Trophoblast cell (in vitro differentiated cells and primary cell): ENCODE results near the gene CUL4A.

Source experiments
- DNase-seq, 2 donors: peaks; one replicate each; pipeline ENCODE4 v3.0.0-alpha.2; 2016
- H2AFZ ChIP-seq: 2 replicates; pipeline ENCODE4 v1.6.1; 2013; ENCODE audit warnings: low read length, moderate library complexity, mild to moderate bottlenecking; ENCODE audit not compliant: insufficient read depth, poor library complexity
- H2AK5ac ChIP-seq: 2 replicates; pipeline ENCODE4 v1.6.1; 2013; ENCODE audit warnings: mild to moderate bottlenecking, low read length
- H2BK120ac ChIP-seq: 2 replicates; pipeline ENCODE4 v1.6.1; 2013; ENCODE audit warnings: low read length, mild to moderate bottlenecking, moderate library complexity; ENCODE audit not compliant: insufficient read depth, poor library complexity
- H2BK12ac ChIP-seq: 2 replicates; pipeline ENCODE4 v1.6.1; 2013; ENCODE audit warnings: mild to moderate bottlenecking, low read length, moderate library complexity
- H2BK5ac ChIP-seq: 2 replicates; pipeline ENCODE4 v1.6.1; 2013; ENCODE audit warnings: low read length, low read depth, moderate library complexity, mild to moderate bottlenecking; ENCODE audit not compliant: poor library complexity
- H3K14ac ChIP-seq: 2 replicates; pipeline ENCODE4 v1.6.1; 2013; ENCODE audit warnings: mild to moderate bottlenecking, low read length
- H3K18ac ChIP-seq: 2 replicates; pipeline ENCODE4 v1.6.1; 2013; ENCODE audit warnings: mild to moderate bottlenecking, low read length
- H3K23ac ChIP-seq: 2 replicates; pipeline ENCODE4 v1.6.1; 2013; ENCODE audit warnings: low read length
- H3K27ac ChIP-seq: 2 replicates; pipeline ENCODE4 v1.5.1; 2013; ENCODE audit warnings: low read depth, mild to moderate bottlenecking, inconsistent platforms, low read length, moderate library complexity
- H3K27me3 ChIP-seq: 2 replicates; pipeline ENCODE4 v1.6.1; 2013; ENCODE audit warnings: inconsistent platforms, mild to moderate bottlenecking, low read length, moderate library complexity; ENCODE audit not compliant: insufficient read depth
- H3K36me3 ChIP-seq, 2 experiments: 1 replicate in 1 of 2; 2 replicates in 1 of 2; pipeline ENCODE4 v1.6.1; 2013; ENCODE audit warnings: low read length in 2 of 2, mild to moderate bottlenecking in 2 of 2, moderate library complexity in 1 of 2; ENCODE audit not compliant: insufficient read depth in 2 of 2, control insufficient read depth in 1 of 2
- H3K4ac ChIP-seq: 2 replicates; pipeline ENCODE4 v1.6.1; 2013; ENCODE audit warnings: low read depth, mild to moderate bottlenecking, low read length, moderate library complexity
- H3K4me1 ChIP-seq, 2 experiments: 1 replicate in 1 of 2; 2 replicates in 1 of 2; pipeline ENCODE4 v1.6.1; 2013; ENCODE audit warnings: low read length in 2 of 2, mild to moderate bottlenecking in 2 of 2, moderate library complexity in 1 of 2; ENCODE audit not compliant: insufficient read depth in 2 of 2, control insufficient read depth in 1 of 2
- H3K4me2 ChIP-seq: 2 replicates; pipeline ENCODE4 v1.6.1; 2013; ENCODE audit warnings: inconsistent platforms, mild to moderate bottlenecking, low read length, moderate library complexity
- H3K4me3 ChIP-seq: 2 replicates; pipeline ENCODE4 v1.5.1; 2013; ENCODE audit warnings: mild to moderate bottlenecking, low read depth, low read length, inconsistent platforms
- H3K79me1 ChIP-seq: one replicate; pipeline ENCODE4 v1.6.1; 2013; ENCODE audit warnings: low read length
- H3K79me2 ChIP-seq: 2 replicates; pipeline ENCODE4 v1.6.1; 2013; ENCODE audit warnings: low read length, mild to moderate bottlenecking; ENCODE audit not compliant: control insufficient read depth, insufficient read depth, poor library complexity
- H3K9ac ChIP-seq: 2 replicates; pipeline ENCODE4 v1.6.1; 2013; ENCODE audit warnings: mild to moderate bottlenecking, low read length
- H3K9me3 ChIP-seq: 2 replicates; pipeline ENCODE4 v1.6.1; 2013; ENCODE audit warnings: low read depth, mild to moderate bottlenecking, control low read depth, inconsistent platforms, low read length; ENCODE audit not compliant: insufficient read depth
- H4K12ac ChIP-seq: 2 replicates; pipeline ENCODE4 v1.6.1; 2013; ENCODE audit warnings: low read depth, mild to moderate bottlenecking, low read length, moderate library complexity
- H4K8ac ChIP-seq: 2 replicates; pipeline ENCODE4 v1.6.1; 2013; ENCODE audit warnings: low read depth, mild to moderate bottlenecking, low read length, moderate library complexity
- H4K91ac ChIP-seq: one replicate; pipeline ENCODE4 v1.6.1; 2013; ENCODE audit warnings: low read depth, mild to moderate bottlenecking, low read length, moderate library complexity
- WGBS: extraction: QIAGEN DNeasy Blood & Tissue Kit; methylation state at CpG from one replicate; pipeline ENCODE4 v1.1.7; 2013; ENCODE audit warnings: missing lambda C conversion rate; ENCODE audit not compliant: insufficient read length, insufficient coverage; ENCODE audit errors: extremely low coverage; 5-methylcytosine and 5-hydroxymethylcytosine counted together

CUL4A gene

DNA sequence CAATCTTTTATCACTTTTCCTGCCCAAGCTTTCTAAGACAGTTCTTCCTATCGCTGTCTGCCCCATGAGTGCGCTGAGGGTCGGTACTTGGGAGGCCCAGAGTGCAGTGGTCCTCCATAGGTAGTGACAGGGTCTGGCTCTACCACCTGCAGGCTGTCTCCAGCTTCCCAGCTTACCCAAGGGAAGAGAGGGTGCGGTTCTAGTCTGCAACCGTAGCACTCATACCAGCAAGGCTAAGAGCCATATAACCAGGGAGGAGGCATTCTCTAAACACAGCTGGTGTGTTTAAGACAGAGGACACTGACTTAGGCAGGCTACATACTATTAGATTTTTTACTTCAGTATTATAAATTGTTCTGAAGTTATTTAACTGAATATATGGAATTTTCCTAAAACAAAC, 42.7 kb upstream of the CUL4A start:
- Histone ChIP-seq H3K27me3 (no peaks in the 10 kb centered on the region), H3K14ac (no peak overlapping the region), H3K4me1 (no peaks in the 10 kb centered on the region), H2BK120ac (no peak overlapping the region), H3K4me2 (no peak overlapping the region), H3K27ac (no peak overlapping the region), H3K79me2 (no peaks in the 10 kb centered on the region), H2AK5ac (no peak overlapping the region), H3K18ac (no peak overlapping the region), H4K8ac (no peak overlapping the region), H3K4me3 (no peak overlapping the region), H2BK12ac (no peak overlapping the region), H4K12ac (no peak overlapping the region), H3K9me3 (peaks cover 3% of the 10 kb centered on the region), H3K9ac (no peak overlapping the region), H3K79me1 (no peaks in the 10 kb centered on the region), H2AFZ (no peak overlapping the region), H4K91ac (no peak overlapping the region), H3K4ac (no peak overlapping the region), H2BK5ac (no peak overlapping the region), H3K23ac (no peak overlapping the region), H3K36me3 (peaks cover 11 to 15% of the 10 kb centered on the region in 2 experiments)
- WGBS: no CpG with 5 or more reads among the region's 5 CpGs
- DNase-seq: no peak

DNA sequence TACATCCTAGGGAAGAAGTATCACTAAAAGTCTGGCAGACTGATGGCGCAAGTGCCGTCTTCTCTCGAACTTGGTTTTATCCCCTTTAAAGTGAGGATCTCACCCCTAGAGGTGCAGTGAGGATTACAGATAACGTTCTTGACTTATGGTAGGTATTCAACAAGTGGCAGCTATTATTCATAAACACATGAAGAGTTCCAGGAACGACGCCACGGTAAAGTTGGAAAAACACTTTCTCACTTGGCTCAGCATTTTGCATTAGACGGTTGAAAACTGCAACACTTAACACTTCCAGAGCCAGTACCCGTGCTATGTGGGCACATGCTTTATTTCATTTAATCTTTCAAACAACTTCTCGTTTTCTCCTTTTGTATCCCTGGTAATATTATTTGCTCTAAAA, 42.3 kb upstream of the CUL4A start:
- no peak overlapping the region for H3K4ac ChIP-seq
- H4K91ac ChIP-seq: no peak overlapping the region
- no peak overlapping the region for H3K4me2 ChIP-seq
- H3K27me3 ChIP-seq: no peaks in the 10 kb centered on the region
- H3K4me3 ChIP-seq: no peak overlapping the region
- peaks cover 15 to 19% of the 10 kb centered on the region in 2 experiments for H3K36me3 ChIP-seq
- WGBS: no CpG with 5 or more reads among the region's 10 CpGs
- no peaks in the 10 kb centered on the region for H3K79me2 ChIP-seq
- no peak overlapping the region for H4K12ac ChIP-seq
- H3K79me1 ChIP-seq: no peaks in the 10 kb centered on the region
- no peak overlapping the region for H2AK5ac ChIP-seq
- H3K18ac ChIP-seq: no peak overlapping the region
- no peak overlapping the region for H3K14ac ChIP-seq
- H3K9me3 ChIP-seq: peaks cover 3% of the 10 kb centered on the region
- H2BK12ac ChIP-seq: no peak overlapping the region
- no peak for DNase-seq
- no peak overlapping the region for H3K9ac ChIP-seq
- H3K23ac ChIP-seq: no peak overlapping the region
- no peak overlapping the region for H3K27ac ChIP-seq
- no peak overlapping the region for H2AFZ ChIP-seq
- H4K8ac ChIP-seq: no peak overlapping the region
- no peaks in the 10 kb centered on the region for H3K4me1 ChIP-seq
- no peak overlapping the region for H2BK5ac ChIP-seq
- H2BK120ac ChIP-seq: no peak overlapping the region

DNA sequence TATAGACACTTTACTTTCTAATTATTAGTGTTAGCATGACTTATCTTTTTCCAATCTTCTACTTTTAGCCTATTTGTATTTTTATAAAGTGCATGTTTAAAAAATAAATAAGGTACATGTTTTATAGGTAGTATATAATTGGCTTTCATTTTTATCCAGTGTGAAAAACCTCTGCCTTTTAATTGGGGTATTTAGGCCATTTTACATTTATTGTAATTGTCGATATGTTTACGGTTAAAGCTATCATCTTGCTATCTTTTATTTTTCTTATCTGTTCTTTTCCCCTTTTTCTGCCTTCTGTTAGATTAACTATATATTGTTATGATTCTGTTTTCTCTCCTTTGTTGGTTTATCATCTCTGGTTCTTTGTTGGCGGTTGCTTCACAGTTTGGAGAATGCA, 41.8 kb upstream of the CUL4A start:
- peaks cover 3% of the 10 kb centered on the region for H3K9me3 ChIP-seq
- no peak overlapping the region for H4K12ac ChIP-seq
- no peak for DNase-seq
- H3K14ac ChIP-seq: no peak overlapping the region
- H4K91ac ChIP-seq: no peak overlapping the region
- no peak overlapping the region for H2BK12ac ChIP-seq
- H3K36me3 ChIP-seq: peaks cover 19 to 23% of the 10 kb centered on the region in 2 experiments
- no CpG with 5 or more reads among the region's 3 CpGs for WGBS
- no peak overlapping the region for H3K4ac ChIP-seq
- no peak overlapping the region for H3K23ac ChIP-seq
- H3K4me2 ChIP-seq: no peak overlapping the region
- H3K4me3 ChIP-seq: no peak overlapping the region
- no peak overlapping the region for H3K27ac ChIP-seq
- H3K18ac ChIP-seq: no peak overlapping the region
- H3K9ac ChIP-seq: no peak overlapping the region
- no peak overlapping the region for H4K8ac ChIP-seq
- no peaks in the 10 kb centered on the region for H3K79me1 ChIP-seq
- H3K27me3 ChIP-seq: no peaks in the 10 kb centered on the region
- H3K4me1 ChIP-seq: no peaks in the 10 kb centered on the region
- no peak overlapping the region for H2AK5ac ChIP-seq
- H3K79me2 ChIP-seq: no peaks in the 10 kb centered on the region
- no peak overlapping the region for H2BK5ac ChIP-seq
- H2BK120ac ChIP-seq: no peak overlapping the region
- no peak overlapping the region for H2AFZ ChIP-seq

DNA sequence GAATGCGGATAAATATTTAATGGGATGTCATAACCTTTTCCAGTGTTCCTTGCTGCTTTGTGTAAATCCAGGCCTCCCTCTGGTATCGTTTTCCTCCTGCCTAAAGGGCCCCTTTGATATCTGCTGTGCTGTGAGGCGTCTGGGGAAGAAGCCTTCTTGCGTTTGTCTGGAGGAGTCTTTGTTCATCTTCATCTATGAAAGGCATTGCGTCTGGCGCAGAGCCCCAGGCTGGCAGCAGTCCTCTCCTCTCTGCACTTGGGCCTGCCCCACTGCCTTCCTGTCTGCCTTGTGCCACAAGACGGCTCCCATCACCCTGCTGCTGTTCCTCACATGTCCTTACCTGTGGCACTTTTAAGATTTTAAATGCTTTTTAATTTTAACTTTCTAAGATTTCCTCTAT, 41.2 kb upstream of the CUL4A start:
- no peak overlapping the region for H3K9ac ChIP-seq
- H3K79me2 ChIP-seq: no peaks in the 10 kb centered on the region

More for the DNA sequence above, 41.2 kb upstream of the CUL4A start:
- no peak overlapping the region for H3K18ac ChIP-seq
- no CpG with 5 or more reads among the region's 7 CpGs for WGBS
- no peak overlapping the region for H4K12ac ChIP-seq
- H4K91ac ChIP-seq: no peak overlapping the region
- DNase-seq: no peak
- H2AFZ ChIP-seq: no peak overlapping the region
- no peak overlapping the region for H3K4me2 ChIP-seq
- H3K4me3 ChIP-seq: no peak overlapping the region
- no peak overlapping the region for H3K4ac ChIP-seq
- H3K79me1 ChIP-seq: no peaks in the 10 kb centered on the region
- H4K8ac ChIP-seq: no peak overlapping the region
- no peak overlapping the region for H3K23ac ChIP-seq
- no peak overlapping the region for H3K14ac ChIP-seq
- H2BK120ac ChIP-seq: no peak overlapping the region
- no peaks in the 10 kb centered on the region for H3K27me3 ChIP-seq
- peaks cover 22 to 26% of the 10 kb centered on the region in 2 experiments for H3K36me3 ChIP-seq
- no peak overlapping the region for H2BK12ac ChIP-seq
- H3K27ac ChIP-seq: no peak overlapping the region
- no peak overlapping the region for H2BK5ac ChIP-seq
- no peaks in the 10 kb centered on the region for H3K4me1 ChIP-seq
- H3K9me3 ChIP-seq: peaks cover 3% of the 10 kb centered on the region
- H2AK5ac ChIP-seq: no peak overlapping the region
